Measurements from ENCODE around the gene SRD5A1.

GRCh38 chr5:6667648-6668047, 34.4 kb downstream of the SRD5A1 start:
- no peak for TF ChIP-seq CTCF (IDR thresholded peaks at IDR 0.05 in 4 of 5, conservative IDR thresholded peaks at IDR 0.05 in 1 of 5)
- TF ChIP-seq POLR2A (IDR thresholded peaks at IDR 0.05), result no peak
